NCI-H2227 (cell line): ENCODE measurements around the gene RFFL.

Source experiments
- DNase-seq: peaks from one replicate; lab custom pipeline; 2025; ENCODE audit not compliant: unreplicated experiment; lab: John Stamatoyannopoulos, UW

The RFFL gene

GRCh38 chr17:35082073-35082657 is 18.7 kb upstream of the RFFL start:
- DNase-seq, result no peak

- DNase-seq, result no peak
Measured at GRCh38 chr17:35081638-35082037, 18.1 kb upstream of the RFFL start.

GRCh38 chr17:35080536-35080935 is 17.0 kb upstream of the RFFL start:
- no peak for DNase-seq

- DNase-seq, result no peak
Measured at GRCh38 chr17:35079547-35080423, 16.3 kb upstream of the RFFL start.

- DNase-seq, result no peak
Measured at GRCh38 chr17:35076874-35077273, 13.4 kb upstream of the RFFL start.

GRCh38 chr17:35074711-35075707 is 11.5 kb upstream of the RFFL start:
- no peak for DNase-seq

- DNase-seq, result no peak
Measured at GRCh38 chr17:35073991-35074627, 10.6 kb upstream of the RFFL start.

GRCh38 chr17:35073183-35073790 is 9.8 kb upstream of the RFFL start:
- no peak for DNase-seq

GRCh38 chr17:35069311-35069710 is 5.8 kb upstream of the RFFL start:
- no peak for DNase-seq

GRCh38 chr17:35068249-35068648 is 4.7 kb upstream of the RFFL start:
- no peak for DNase-seq

GRCh38 chr17:35065880-35066279 is 2.4 kb upstream of the RFFL start:
- no peak for DNase-seq

GRCh38 chr17:35064516-35065215 is 1.2 kb upstream of the RFFL start:
- DNase-seq, result no peak

- DNase-seq, result no peak
Measured at GRCh38 chr17:35062308-35062707, 1.2 kb downstream of the RFFL start.

- DNase-seq, result no peak
Measured at GRCh38 chr17:35057332-35057915, 6.1 kb downstream of the RFFL start.

GRCh38 chr17:35056013-35056412 is 7.5 kb downstream of the RFFL start:
- no peak for DNase-seq

- no peak for DNase-seq
Measured at GRCh38 chr17:35053204-35053603, 10.3 kb downstream of the RFFL start.

- no peak for DNase-seq
Measured at GRCh38 chr17:35052780-35053179, 10.7 kb downstream of the RFFL start.

GRCh38 chr17:35052241-35052610 is 11.3 kb downstream of the RFFL start:
- no peak for DNase-seq

GRCh38 chr17:35051579-35052240 is 11.8 kb downstream of the RFFL start:
- no peak for DNase-seq
